ENCODE results near the gene RAET1L. TPM values are rescaled to one million over a fixed set of nuclear protein-coding genes. Genes with fewer than 3 reads are reported as not detected.

The RAET1L gene
- total RNA-seq, 1 donor from 2014 or later, result not detected

DNA sequence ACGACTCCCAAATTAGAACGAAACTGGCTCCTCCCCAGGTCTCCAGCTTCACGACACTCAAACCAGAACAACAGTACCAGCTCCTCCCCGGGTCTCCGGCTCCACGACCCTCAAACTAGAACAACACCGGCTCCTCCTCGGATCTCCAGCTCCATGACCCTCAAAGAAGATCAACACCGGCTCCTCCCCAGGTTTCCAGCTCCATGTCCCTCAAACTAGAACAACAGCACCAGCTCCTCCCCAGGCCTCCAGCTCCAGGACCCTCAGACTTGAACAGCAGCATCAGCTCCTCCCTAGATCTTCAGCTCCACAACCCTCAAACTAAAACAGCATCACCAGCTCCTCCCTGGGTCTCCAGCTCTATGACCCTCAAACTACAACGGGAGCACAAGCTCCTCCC, 29.8 kb upstream of the RAET1L start:
- no peak for DNase-seq
- CTCF ChIA-PET, result interaction anchor here (1.0 kb wide), 1 partner anchor 16 kb away, joined by 4 read pairs; no protein-coding TSS in a partner anchor

DNA sequence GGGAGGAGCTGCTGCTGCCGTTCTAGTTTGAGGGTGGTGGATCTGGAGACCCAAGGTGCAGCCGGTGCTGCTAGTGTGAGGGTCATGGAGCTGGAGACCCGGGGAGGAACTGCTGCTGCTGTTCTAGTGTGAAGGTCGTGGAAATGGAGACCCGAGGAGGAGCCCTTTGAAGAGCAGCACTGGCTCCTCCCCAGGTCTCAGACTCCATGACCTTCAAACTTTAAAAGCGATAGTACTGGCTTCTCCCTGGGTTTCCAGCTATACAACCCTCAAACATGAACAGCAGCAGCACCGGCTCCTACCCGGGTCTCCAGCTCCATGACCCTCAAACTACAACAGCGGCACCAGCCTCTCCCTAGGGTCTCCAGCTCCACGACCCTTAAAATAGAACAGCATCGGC, 28.1 kb upstream of the RAET1L start:
- DNase-seq, result no peak
- Mint-ChIP-seq H3K4me1 (no peaks in the 10 kb centered on the region), H3K27ac (no peak overlapping the region), H3K9me3 (no peaks in the 10 kb centered on the region), H3K4me3 (no peak overlapping the region), H3K36me3 (ENCODE audit: low read depth) (no peaks in the 10 kb centered on the region), H3K27me3 (peaks cover 45% of the 10 kb centered on the region)
- TF ChIP-seq, protein P1, sequence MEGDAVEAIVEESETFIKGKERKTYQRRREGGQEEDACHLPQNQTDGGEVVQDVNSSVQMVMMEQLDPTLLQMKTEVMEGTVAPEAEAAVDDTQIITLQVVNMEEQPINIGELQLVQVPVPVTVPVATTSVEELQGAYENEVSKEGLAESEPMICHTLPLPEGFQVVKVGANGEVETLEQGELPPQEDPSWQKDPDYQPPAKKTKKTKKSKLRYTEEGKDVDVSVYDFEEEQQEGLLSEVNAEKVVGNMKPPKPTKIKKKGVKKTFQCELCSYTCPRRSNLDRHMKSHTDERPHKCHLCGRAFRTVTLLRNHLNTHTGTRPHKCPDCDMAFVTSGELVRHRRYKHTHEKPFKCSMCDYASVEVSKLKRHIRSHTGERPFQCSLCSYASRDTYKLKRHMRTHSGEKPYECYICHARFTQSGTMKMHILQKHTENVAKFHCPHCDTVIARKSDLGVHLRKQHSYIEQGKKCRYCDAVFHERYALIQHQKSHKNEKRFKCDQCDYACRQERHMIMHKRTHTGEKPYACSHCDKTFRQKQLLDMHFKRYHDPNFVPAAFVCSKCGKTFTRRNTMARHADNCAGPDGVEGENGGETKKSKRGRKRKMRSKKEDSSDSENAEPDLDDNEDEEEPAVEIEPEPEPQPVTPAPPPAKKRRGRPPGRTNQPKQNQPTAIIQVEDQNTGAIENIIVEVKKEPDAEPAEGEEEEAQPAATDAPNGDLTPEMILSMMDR (IDR thresholded peaks at IDR 0.05), result no peak
- ATAC-seq (ENCODE audit: low read depth), result no peak
- ChIA-PET CTCF (interaction anchor here (0.7 kb wide), 1 partner anchor 26 kb away, joined by 3 read pairs; no protein-coding TSS in a partner anchor), POLR2A (interaction anchor here (0.7 to 0.8 kb wide), 2 partner anchors 86 to 1093 kb away, joined by 3 to 4 read pairs; no protein-coding TSS in a partner anchor)
- intact Hi-C loops (cut with micrococcal nuclease), result no loop called here

More for the DNA sequence above, 29.8 kb upstream of the RAET1L start:
- Mint-ChIP-seq H3K9me3 (no peaks in the 10 kb centered on the region), H3K4me1 (peaks cover 5% of the 10 kb centered on the region), H3K27ac (no peak overlapping the region), H3K4me3 (no peak overlapping the region), H3K27me3 (peaks cover 45% of the 10 kb centered on the region), H3K36me3 (ENCODE audit: low read depth) (no peaks in the 10 kb centered on the region)
- TF ChIP-seq, protein P1 (IDR thresholded peaks at IDR 0.05), result no peak
- no peak for ATAC-seq (ENCODE audit: low read depth)
- intact Hi-C loops (cut with micrococcal nuclease), result no loop called here
- POLR2A ChIA-PET, result no interaction called here

DNA sequence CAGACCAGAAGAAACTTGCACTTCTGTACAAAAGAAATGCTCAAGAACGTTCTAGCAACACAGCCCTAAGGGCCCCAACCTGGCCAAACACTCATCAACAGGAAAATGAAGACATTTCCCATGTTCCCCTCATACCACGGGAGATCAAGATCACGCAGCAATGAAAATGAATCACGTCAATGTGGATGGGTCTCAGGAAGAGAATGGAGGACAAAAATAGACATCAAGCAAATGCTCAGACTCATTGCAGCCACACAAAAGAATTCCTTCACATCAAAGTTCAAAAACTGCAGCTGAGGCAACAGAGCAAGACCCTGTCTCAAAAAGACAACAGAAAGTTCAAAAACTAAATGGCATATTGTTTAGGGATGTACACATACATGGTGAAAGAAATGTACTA, 25.5 kb upstream of the RAET1L start:
- no peaks in the 10 kb centered on the region for H3K36me3 Mint-ChIP-seq (ENCODE audit: low read depth)
- no peak for ATAC-seq (ENCODE audit: low read depth)
- POLR2A ChIA-PET, result no interaction called here
- H3K4me1 Mint-ChIP-seq, result no peaks in the 10 kb centered on the region
- intact Hi-C loops (cut with micrococcal nuclease), result no loop called here
- no peak for DNase-seq
- H3K27ac Mint-ChIP-seq, result no peak overlapping the region
- CTCF ChIA-PET, result no interaction called here
- peaks cover 61% of the 10 kb centered on the region for H3K27me3 Mint-ChIP-seq
- TF ChIP-seq, protein P1 (IDR thresholded peaks at IDR 0.05), result no peak
- no peaks in the 10 kb centered on the region for H3K9me3 Mint-ChIP-seq
- H3K4me3 Mint-ChIP-seq, result no peak overlapping the region

DNA sequence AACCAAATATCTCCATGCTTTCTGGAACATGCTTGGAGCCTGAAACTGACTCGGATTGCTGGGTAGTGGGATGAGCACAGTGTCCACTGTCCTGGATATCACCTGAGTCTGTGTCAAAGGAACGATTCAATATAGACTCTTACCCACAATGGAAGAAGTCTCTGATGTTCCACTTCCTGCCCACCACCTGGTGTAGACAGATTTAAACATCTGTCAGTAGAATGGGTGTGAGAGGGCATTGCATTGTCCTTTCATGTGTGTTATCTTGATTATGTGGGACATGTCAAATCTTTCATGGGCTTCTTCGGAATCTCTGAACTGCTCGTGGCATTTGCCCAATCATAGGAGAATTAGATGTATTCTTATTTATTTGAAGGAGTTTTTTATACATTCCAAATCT, 22.8 kb upstream of the RAET1L start:
- intact Hi-C loops (cut with micrococcal nuclease), result no loop called here
- H3K36me3 Mint-ChIP-seq (ENCODE audit: low read depth), result no peaks in the 10 kb centered on the region
- peaks cover 52% of the 10 kb centered on the region for H3K27me3 Mint-ChIP-seq
- no peak overlapping the region for H3K27ac Mint-ChIP-seq
- POLR2A ChIA-PET, result no interaction called here
- H3K4me3 Mint-ChIP-seq, result no peak overlapping the region
- CTCF ChIA-PET, result no interaction called here
- DNase-seq (no peak), ATAC-seq (ENCODE audit: low read depth) (no peak)
- H3K4me1 Mint-ChIP-seq, result no peaks in the 10 kb centered on the region
- H3K9me3 Mint-ChIP-seq, result no peaks in the 10 kb centered on the region
- TF ChIP-seq, protein P1 (IDR thresholded peaks at IDR 0.05), result no peak

DNA sequence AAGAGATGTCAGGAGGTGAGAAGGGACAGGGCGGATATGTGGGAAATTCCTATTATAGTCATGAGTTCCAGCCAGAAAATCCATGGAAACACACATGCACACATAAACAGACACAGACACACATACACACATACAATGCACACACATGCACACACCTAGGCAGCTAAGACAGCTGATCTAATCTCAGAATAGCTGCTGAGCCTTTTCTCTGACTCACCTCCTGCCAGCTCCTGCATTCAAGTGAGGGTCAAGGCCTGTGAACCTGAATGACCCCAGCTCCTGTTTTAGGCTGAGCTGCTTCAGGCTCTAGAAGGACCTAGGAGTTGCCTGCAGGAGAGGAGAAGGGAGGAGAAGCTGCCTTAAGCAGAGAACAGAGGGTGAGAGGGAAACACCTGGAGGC, 21.6 kb upstream of the RAET1L start:
- Mint-ChIP-seq H3K4me1 (no peaks in the 10 kb centered on the region), H3K27me3 (peaks cover 48% of the 10 kb centered on the region), H3K36me3 (ENCODE audit: low read depth) (no peaks in the 10 kb centered on the region), H3K9me3 (no peaks in the 10 kb centered on the region), H3K4me3 (no peak overlapping the region), H3K27ac (no peak overlapping the region)
- TF ChIP-seq, protein P1 (IDR thresholded peaks at IDR 0.05), result no peak
- CTCF ChIA-PET, result no interaction called here
- ATAC-seq (ENCODE audit: low read depth), result no peak
- no peak for DNase-seq
- intact Hi-C loops (cut with micrococcal nuclease), result no loop called here
- POLR2A ChIA-PET, result no interaction called here
